Fibroblast of pulmonary artery (primary cell): ENCODE results near the gene CLTRN.

Experiments used
- DNase-seq: peaks from one replicate; pipeline ENCODE4 v3.0.0-alpha.2; 2010; ENCODE audit warnings: low read depth
- H3K4me3 ChIP-seq: replicated peaks from 2 replicates; pipeline ENCODE4 v1.5.1; 2011; ENCODE audit warnings: low read depth, mild to moderate bottlenecking, control low read depth, low read length, moderate library complexity
- CTCF ChIP-seq: IDR thresholded peaks from 2 replicates; pipeline ENCODE4 v1.5.1; 2011; ENCODE audit warnings: mild to moderate bottlenecking, control low read depth, low read length, inconsistent platforms; ENCODE audit errors: missing control alignments

CLTRN gene

GRCh38 chrX:15646543-15646942, 18.1 kb downstream of the CLTRN start:
- no peak for DNase-seq
- H3K4me3 ChIP-seq, result no peak overlapping the region
- TF ChIP-seq CTCF, result no peak

- H3K4me3 ChIP-seq, result no peak overlapping the region
- no peak for DNase-seq
- TF ChIP-seq CTCF, result no peak
These were observed 18.6 kb downstream of the CLTRN start for GRCh38 chrX:15646031-15646430.

GRCh38 chrX:15645266-15645665, 19.3 kb downstream of the CLTRN start:
- DNase-seq, result no peak
- TF ChIP-seq CTCF, result no peak
- no peak overlapping the region for H3K4me3 ChIP-seq

- no peak for TF ChIP-seq CTCF
- no peak overlapping the region for H3K4me3 ChIP-seq
- no peak for DNase-seq
These were observed 20.1 kb downstream of the CLTRN start for GRCh38 chrX:15644560-15644872.

GRCh38 chrX:15643786-15644559, 20.6 kb downstream of the CLTRN start:
- no peak overlapping the region for H3K4me3 ChIP-seq
- TF ChIP-seq CTCF, result no peak
- DNase-seq, result no peak

GRCh38 chrX:15631637-15632036, 33.0 kb downstream of the CLTRN start:
- no peak for TF ChIP-seq CTCF
- H3K4me3 ChIP-seq, result no peak overlapping the region
- no peak for DNase-seq

GRCh38 chrX:15623054-15623453, 41.6 kb downstream of the CLTRN start:
- DNase-seq, result no peak
- no peak overlapping the region for H3K4me3 ChIP-seq
- no peak for TF ChIP-seq CTCF
